ENCODE measurements around the gene ACSS1. TPM values are rescaled to one million over a fixed set of nuclear protein-coding genes. Genes with fewer than 3 reads are reported as not detected.

Gene ACSS1
- total RNA-seq, 1 experiment from 2014 or later, result 0.61 TPM

GRCh38 chr20:25006431-25007167 is 51.3 kb downstream of the ACSS1 start:
- no peak overlapping the region for H3K27ac ChIP-seq (ENCODE audit: insufficient read length, low read depth, low read length)
- H3K4me1 ChIP-seq (ENCODE audit: insufficient read depth, low read length), result no peaks in the 10 kb centered on the region
- peaks cover 15% of the 10 kb centered on the region for H3K27me3 Mint-ChIP-seq (ENCODE audit: low read depth)
- H3K18ac ChIP-seq (ENCODE audit: insufficient read length, low read depth, low read length), result no peak overlapping the region
- no peak overlapping the region for H2BK20ac ChIP-seq (ENCODE audit: low read depth, low read length, poor library complexity, severe bottlenecking)
- no peak overlapping the region for H2BK5ac ChIP-seq (ENCODE audit: insufficient read length, low read length)
- no peak overlapping the region for H3K4ac ChIP-seq (ENCODE audit: low read depth, low read length)
- no peak overlapping the region for H3K56ac ChIP-seq (ENCODE audit: insufficient read length, low read depth, low read length)
- no peak overlapping the region for H3K9ac ChIP-seq (ENCODE audit: extremely low read depth, insufficient read length, low read length)
- H2BK120ac ChIP-seq (ENCODE audit: low read depth, low read length, poor library complexity, severe bottlenecking), result no peak overlapping the region
- H2BK12ac ChIP-seq (ENCODE audit: insufficient read length, low read depth, low read length), result no peak overlapping the region
- no peak overlapping the region for H4K91ac ChIP-seq (ENCODE audit: insufficient read length, low read depth, low read length)
- no CpG with 5 or more reads among the region's 12 CpGs for WGBS (ENCODE audit: extremely low coverage, insufficient read length, low lambda C conversion rate)
- H4K20me1 ChIP-seq (ENCODE audit: control insufficient read depth, insufficient read depth, insufficient read length), result no peaks in the 10 kb centered on the region
- peaks cover 0 to 3% of the 10 kb centered on the region in 2 experiments; a peak in 2 of 5 replicates for H3K9me3 Mint-ChIP-seq
- DNase-seq, result peak; percentile 14
- H3K4me2 ChIP-seq (ENCODE audit: insufficient read depth, insufficient read length, low read length), result no peak overlapping the region
- H3K27me3 ChIP-seq (ENCODE audit: insufficient read depth, low read length), result no peaks in the 10 kb centered on the region
- H3K23ac ChIP-seq (ENCODE audit: insufficient read length, low read depth, low read length), result no peak overlapping the region
- H2AK5ac ChIP-seq (ENCODE audit: insufficient read length, low read length), result no peak overlapping the region
- H3K4me1 Mint-ChIP-seq, result peaks cover 0 to 3% of the 10 kb centered on the region in 2 experiments; a peak in 1 of 4 replicates
- no peak overlapping the region for H3K27ac Mint-ChIP-seq
- H3K23me2 ChIP-seq (ENCODE audit: insufficient read length, low read depth, low read length, poor library complexity, severe bottlenecking), result no peaks in the 10 kb centered on the region
- H3K36me3 Mint-ChIP-seq (ENCODE audit: insufficient read depth in 1 of 3, low read depth in 3 of 3), result no peaks in the 10 kb centered on the region
- H3K14ac ChIP-seq (ENCODE audit: insufficient read depth, low read length), result no peak overlapping the region; the same call in 1 of the 2 replicates
- H2AFZ ChIP-seq (ENCODE audit: low read length), result no peak overlapping the region
- no peak for TF ChIP-seq CTCF (conservative IDR thresholded peaks at IDR 0.05)
- no peaks in the 10 kb centered on the region for H3K79me2 ChIP-seq (ENCODE audit: insufficient read depth, low read length)
- no peak overlapping the region for H3K4me3 Mint-ChIP-seq
- H3T11ph ChIP-seq (ENCODE audit: low read length), result no peak overlapping the region
- no peaks in the 10 kb centered on the region for H3K9me3 ChIP-seq (ENCODE audit: control insufficient read depth, low read depth, low read length)
- H4K8ac ChIP-seq (replicated peaks; ENCODE audit: insufficient read length, low read depth, low read length), result no peak overlapping the region
- H4K5ac ChIP-seq (ENCODE audit: insufficient read length, low read depth, low read length), result no peak overlapping the region
- no peak overlapping the region for H2BK15ac ChIP-seq (ENCODE audit: low read depth, low read length)
- H3K79me1 ChIP-seq (ENCODE audit: insufficient read depth, low read depth, low read length, poor library complexity, severe bottlenecking), result no peaks in the 10 kb centered on the region

All from H9 (cell line).